ENCODE results near the gene RAPGEF4. TPM values are rescaled to one million over a fixed set of nuclear protein-coding genes. Genes with fewer than 3 reads are reported as not detected.

Gene RAPGEF4
- total and polyA plus RNA-seq, 2 of the 13 experiments (the other 11 are each of a cell fraction or from before 2014, with no cell fraction given) = 0.78 to 0.91 TPM

DNA sequence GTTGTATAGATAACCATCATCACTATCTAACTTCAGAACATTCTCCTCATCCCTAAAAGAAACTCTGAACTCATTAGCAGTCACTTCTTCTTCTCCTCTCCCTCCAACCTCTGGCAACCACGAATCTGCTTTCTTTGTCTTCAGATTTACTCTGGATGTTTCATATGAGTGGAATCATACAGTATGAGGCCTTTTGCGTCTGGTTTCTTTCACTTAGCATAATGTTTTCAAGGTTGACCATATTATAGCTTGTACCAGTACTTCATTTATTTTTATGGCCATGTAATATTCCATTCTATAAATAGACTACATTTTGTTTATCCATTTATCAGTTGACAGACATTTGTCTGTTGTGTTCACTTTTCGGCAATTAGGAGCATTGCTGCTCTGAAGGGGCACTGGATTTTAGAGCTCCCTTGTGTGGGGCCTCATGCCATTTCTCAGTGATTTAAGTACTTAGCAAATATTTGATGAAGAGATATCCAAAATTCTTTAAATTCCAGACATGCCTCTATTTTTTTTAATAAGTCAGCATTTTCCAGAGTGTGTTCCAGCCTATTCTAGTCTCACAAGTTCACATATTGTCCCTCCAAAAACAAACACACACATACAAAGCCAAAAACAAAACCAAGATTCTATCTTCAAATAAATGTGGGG, 317.5 kb downstream of the RAPGEF4 start (continued):
- TF ChIP-seq ZBTB8A (CRISPR knock-in tag; IDR thresholded peaks at IDR 0.05; ENCODE audit: borderline replicate concordance, low read depth) (no peak), CHCHD3 (CRISPR knock-in tag; IDR thresholded peaks at IDR 0.05) (no peak), CEBPG (CRISPR knock-in tag; IDR thresholded peaks at IDR 0.05) (no peak), CBFB (CRISPR knock-in tag; IDR thresholded peaks at IDR 0.05) (no peak), HNRNPLL (IDR thresholded peaks at IDR 0.05; ENCODE audit: low read depth, low read length, poor library complexity, severe bottlenecking) (no peak), ZBTB7B (CRISPR knock-in tag; IDR thresholded peaks at IDR 0.05) (no peak), EP300 (IDR thresholded peaks at IDR 0.05; ENCODE audit: low read depth in 2 of 2, low read length in 2 of 2) (peak in 1 of 2 experiments; percentile 56; a peak in 1 of 4 replicates), EP300 (CRISPR knock-in tag; IDR thresholded peaks at IDR 0.05; ENCODE audit: borderline replicate concordance) (no peak), KDM2A (CRISPR knock-in tag; IDR thresholded peaks at IDR 0.05; ENCODE audit: borderline replicate concordance, low read depth) (no peak), ZNF777 (CRISPR knock-in tag; IDR thresholded peaks at IDR 0.05) (no peak), POLR2AphosphoS2 (IDR thresholded peaks at IDR 0.05; ENCODE audit: low read depth, low read length) (no peak), ELF3 (CRISPR knock-in tag; IDR thresholded peaks at IDR 0.05) (no peak), ZFP36L1 (CRISPR knock-in tag; IDR thresholded peaks at IDR 0.05) (no peak), REL (CRISPR knock-in tag; conservative IDR thresholded peaks at IDR 0.05) (no peak)
- TF ChIP-seq, protein P1, sequence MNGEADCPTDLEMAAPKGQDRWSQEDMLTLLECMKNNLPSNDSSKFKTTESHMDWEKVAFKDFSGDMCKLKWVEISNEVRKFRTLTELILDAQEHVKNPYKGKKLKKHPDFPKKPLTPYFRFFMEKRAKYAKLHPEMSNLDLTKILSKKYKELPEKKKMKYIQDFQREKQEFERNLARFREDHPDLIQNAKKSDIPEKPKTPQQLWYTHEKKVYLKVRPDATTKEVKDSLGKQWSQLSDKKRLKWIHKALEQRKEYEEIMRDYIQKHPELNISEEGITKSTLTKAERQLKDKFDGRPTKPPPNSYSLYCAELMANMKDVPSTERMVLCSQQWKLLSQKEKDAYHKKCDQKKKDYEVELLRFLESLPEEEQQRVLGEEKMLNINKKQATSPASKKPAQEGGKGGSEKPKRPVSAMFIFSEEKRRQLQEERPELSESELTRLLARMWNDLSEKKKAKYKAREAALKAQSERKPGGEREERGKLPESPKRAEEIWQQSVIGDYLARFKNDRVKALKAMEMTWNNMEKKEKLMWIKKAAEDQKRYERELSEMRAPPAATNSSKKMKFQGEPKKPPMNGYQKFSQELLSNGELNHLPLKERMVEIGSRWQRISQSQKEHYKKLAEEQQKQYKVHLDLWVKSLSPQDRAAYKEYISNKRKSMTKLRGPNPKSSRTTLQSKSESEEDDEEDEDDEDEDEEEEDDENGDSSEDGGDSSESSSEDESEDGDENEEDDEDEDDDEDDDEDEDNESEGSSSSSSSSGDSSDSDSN (CRISPR knock-in tag; IDR thresholded peaks at IDR 0.05) = no peak
- TF ChIP-seq, protein P2, sequence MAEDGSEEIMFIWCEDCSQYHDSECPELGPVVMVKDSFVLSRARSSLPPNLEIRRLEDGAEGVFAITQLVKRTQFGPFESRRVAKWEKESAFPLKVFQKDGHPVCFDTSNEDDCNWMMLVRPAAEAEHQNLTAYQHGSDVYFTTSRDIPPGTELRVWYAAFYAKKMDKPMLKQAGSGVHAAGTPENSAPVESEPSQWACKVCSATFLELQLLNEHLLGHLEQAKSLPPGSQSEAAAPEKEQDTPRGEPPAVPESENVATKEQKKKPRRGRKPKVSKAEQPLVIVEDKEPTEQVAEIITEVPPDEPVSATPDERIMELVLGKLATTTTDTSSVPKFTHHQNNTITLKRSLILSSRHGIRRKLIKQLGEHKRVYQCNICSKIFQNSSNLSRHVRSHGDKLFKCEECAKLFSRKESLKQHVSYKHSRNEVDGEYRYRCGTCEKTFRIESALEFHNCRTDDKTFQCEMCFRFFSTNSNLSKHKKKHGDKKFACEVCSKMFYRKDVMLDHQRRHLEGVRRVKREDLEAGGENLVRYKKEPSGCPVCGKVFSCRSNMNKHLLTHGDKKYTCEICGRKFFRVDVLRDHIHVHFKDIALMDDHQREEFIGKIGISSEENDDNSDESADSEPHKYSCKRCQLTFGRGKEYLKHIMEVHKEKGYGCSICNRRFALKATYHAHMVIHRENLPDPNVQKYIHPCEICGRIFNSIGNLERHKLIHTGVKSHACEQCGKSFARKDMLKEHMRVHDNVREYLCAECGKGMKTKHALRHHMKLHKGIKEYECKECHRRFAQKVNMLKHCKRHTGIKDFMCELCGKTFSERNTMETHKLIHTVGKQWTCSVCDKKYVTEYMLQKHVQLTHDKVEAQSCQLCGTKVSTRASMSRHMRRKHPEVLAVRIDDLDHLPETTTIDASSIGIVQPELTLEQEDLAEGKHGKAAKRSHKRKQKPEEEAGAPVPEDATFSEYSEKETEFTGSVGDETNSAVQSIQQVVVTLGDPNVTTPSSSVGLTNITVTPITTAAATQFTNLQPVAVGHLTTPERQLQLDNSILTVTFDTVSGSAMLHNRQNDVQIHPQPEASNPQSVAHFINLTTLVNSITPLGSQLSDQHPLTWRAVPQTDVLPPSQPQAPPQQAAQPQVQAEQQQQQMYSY (CRISPR knock-in tag; IDR thresholded peaks at IDR 0.05) = no peak
- TF ChIP-seq, protein P3, sequence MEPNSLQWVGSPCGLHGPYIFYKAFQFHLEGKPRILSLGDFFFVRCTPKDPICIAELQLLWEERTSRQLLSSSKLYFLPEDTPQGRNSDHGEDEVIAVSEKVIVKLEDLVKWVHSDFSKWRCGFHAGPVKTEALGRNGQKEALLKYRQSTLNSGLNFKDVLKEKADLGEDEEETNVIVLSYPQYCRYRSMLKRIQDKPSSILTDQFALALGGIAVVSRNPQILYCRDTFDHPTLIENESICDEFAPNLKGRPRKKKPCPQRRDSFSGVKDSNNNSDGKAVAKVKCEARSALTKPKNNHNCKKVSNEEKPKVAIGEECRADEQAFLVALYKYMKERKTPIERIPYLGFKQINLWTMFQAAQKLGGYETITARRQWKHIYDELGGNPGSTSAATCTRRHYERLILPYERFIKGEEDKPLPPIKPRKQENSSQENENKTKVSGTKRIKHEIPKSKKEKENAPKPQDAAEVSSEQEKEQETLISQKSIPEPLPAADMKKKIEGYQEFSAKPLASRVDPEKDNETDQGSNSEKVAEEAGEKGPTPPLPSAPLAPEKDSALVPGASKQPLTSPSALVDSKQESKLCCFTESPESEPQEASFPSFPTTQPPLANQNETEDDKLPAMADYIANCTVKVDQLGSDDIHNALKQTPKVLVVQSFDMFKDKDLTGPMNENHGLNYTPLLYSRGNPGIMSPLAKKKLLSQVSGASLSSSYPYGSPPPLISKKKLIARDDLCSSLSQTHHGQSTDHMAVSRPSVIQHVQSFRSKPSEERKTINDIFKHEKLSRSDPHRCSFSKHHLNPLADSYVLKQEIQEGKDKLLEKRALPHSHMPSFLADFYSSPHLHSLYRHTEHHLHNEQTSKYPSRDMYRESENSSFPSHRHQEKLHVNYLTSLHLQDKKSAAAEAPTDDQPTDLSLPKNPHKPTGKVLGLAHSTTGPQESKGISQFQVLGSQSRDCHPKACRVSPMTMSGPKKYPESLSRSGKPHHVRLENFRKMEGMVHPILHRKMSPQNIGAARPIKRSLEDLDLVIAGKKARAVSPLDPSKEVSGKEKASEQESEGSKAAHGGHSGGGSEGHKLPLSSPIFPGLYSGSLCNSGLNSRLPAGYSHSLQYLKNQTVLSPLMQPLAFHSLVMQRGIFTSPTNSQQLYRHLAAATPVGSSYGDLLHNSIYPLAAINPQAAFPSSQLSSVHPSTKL (CRISPR knock-in tag; IDR thresholded peaks at IDR 0.05) = peak; percentile 63
- TF ChIP-seq, protein P4, sequence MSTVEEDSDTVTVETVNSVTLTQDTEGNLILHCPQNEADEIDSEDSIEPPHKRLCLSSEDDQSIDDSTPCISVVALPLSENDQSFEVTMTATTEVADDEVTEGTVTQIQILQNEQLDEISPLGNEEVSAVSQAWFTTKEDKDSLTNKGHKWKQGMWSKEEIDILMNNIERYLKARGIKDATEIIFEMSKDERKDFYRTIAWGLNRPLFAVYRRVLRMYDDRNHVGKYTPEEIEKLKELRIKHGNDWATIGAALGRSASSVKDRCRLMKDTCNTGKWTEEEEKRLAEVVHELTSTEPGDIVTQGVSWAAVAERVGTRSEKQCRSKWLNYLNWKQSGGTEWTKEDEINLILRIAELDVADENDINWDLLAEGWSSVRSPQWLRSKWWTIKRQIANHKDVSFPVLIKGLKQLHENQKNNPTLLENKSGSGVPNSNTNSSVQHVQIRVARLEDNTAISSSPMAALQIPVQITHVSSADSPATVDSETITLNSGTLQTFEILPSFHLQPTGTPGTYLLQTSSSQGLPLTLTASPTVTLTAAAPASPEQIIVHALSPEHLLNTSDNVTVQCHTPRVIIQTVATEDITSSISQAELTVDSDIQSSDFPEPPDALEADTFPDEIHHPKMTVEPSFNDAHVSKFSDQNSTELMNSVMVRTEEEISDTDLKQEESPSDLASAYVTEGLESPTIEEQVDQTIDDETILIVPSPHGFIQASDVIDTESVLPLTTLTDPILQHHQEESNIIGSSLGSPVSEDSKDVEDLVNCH (CRISPR knock-in tag; IDR thresholded peaks at IDR 0.05) = no peak

Measured in HepG2 (cell line).